Peyer's patch (tissue), 4 donors: ENCODE measurements around the gene NDC80.

Experiments
- CTCF ChIP-seq, 6 experiments: fragments of 450-650 bp in 4 of 6; fragments of 200-600 bp in 2 of 6; sonication (generic) in 1 of 6; IDR thresholded peaks; one replicate each; pipeline ENCODE4 v1.5.1; 2017 to 2019; ENCODE audit warnings: antibody characterized with exemption in 6 of 6, mild to moderate bottlenecking in 3 of 6, moderate library complexity in 1 of 6
- POLR2A ChIP-seq, 2 donors: fragments of 450-650 bp; IDR thresholded peaks; one replicate each; pipeline ENCODE4 v1.5.1; 2017; ENCODE audit warnings: antibody characterized with exemption in 2 of 2, mild to moderate bottlenecking in 2 of 2, moderate library complexity in 2 of 2

GRCh38 chr18:2617401-2617998, 46.1 kb downstream of the NDC80 start:
- no peak for TF ChIP-seq CTCF (IDR thresholded peaks at IDR 0.05)
- no peak for TF ChIP-seq POLR2A (IDR thresholded peaks at IDR 0.05)
